GM12892 (cell line): ENCODE measurements around the gene MLXIP.

Source experiments
- POLR2A ChIP-seq: IDR thresholded peaks from 2 replicates; pipeline ENCODE4 v1.6.1; 2011; ENCODE audit warnings: low read depth, low read length, control low read depth
- POLR2AphosphoS5 ChIP-seq: IDR thresholded peaks from 2 replicates; pipeline ENCODE4 v1.6.1; 2011; ENCODE audit warnings: low read depth, low read length, control low read depth
- TAF1 ChIP-seq: IDR thresholded peaks from 2 replicates; pipeline ENCODE4 v1.6.1; 2011; ENCODE audit warnings: low read depth, mild to moderate bottlenecking, control low read depth, low read length, borderline replicate concordance

DNA sequence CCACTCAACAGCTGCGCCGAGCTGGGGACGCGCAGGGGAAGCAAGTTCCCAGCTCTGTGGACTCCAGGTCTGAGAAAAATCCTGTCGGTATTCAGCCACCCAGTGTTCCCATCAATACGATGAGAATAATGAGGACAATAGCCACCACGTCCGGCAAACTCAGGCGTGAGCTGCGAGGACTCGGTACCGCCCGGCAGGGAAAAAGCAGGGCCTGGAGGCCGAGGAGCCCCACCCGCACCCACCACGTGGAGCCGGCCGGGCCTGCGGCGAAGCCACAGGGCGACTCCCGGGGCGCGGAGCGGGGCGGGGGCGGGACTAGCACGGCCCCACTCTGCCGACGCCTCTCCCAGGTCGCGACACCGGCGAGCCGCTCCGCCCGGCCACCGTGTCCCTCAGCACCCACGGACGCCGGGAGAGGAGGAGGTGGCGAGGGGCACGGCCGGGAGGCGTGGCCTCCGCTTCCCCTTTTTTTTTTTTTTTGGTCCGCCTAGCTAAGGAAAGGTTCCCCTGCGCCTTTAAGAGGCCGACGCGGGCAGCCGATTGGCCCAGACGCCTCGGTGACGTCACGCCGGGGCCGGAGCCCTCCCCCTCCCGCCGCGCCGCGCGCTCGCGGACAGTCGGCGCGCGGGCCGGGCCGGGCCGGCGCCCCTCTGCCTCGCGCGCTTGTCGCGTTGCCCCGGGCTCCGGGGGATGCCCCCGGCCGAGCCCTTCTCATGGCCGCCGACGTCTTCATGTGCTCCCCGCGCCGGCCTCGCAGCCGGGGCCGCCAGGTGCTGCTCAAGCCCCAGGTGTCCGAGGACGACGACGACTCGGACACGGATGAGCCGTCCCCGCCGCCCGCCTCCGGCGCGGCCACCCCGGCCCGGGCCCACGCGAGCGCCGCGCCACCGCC lies at the start of gene MLXIP:
- TF ChIP-seq POLR2AphosphoS5 (peak; percentile 59; the same call in 1 of the 2 replicates), POLR2A (peak; percentile 90), TAF1 (no peak)
